Breast epithelium (tissue), 4 donors: ENCODE results near the gene NFIX. TPM values are rescaled to one million over a fixed set of nuclear protein-coding genes. Genes with fewer than 3 reads are reported as not detected.

Experiments
- DNase-seq, 2 donors: peaks; one replicate each; pipeline ENCODE4 v3.0.0-alpha.2; 2019; ENCODE audit warnings: low spot score in 2 of 2
- H3K27ac ChIP-seq, 2 donors: fragments of 200-600 bp; sonication (generic) in 1 of 2; one replicate each; pipeline ENCODE4 v1.5.1; 2016 to 2019; ENCODE audit warnings: mild to moderate bottlenecking in 1 of 2
- H3K27me3 ChIP-seq, 2 donors: fragments of 200-600 bp; sonication (generic) in 1 of 2; one replicate each; pipeline versions ENCODE4 v1.5.1 to v1.6.0; 2017 to 2019; ENCODE audit warnings: control low read depth in 1 of 2, mild to moderate bottlenecking in 1 of 2
- H3K36me3 ChIP-seq: fragments of 200-600 bp; one replicate; pipeline ENCODE4 v1.5.1; 2019
- H3K4me1 ChIP-seq, 2 donors: fragments of 200-600 bp; sonication (generic); one replicate each; pipeline ENCODE4 v1.5.1; 2016 to 2019; ENCODE audit warnings: control low read depth in 1 of 2
- H3K4me3 ChIP-seq, 3 donors: fragments of 200-600 bp; sonication (generic); 1 replicate in 2 of 3; 2 replicates in 1 of 3; pipeline ENCODE4 v1.5.1; 2016 to 2019; ENCODE audit warnings: mild to moderate bottlenecking in 3 of 3, moderate library complexity in 2 of 3
- H3K9me3 ChIP-seq, 2 donors: fragments of 200-600 bp; sonication (generic) in 1 of 2; one replicate each; pipeline ENCODE4 v1.5.1; 2016 to 2019; ENCODE audit warnings: control low read depth in 1 of 2
- CTCF ChIP-seq, 3 donors: fragments of 450-650 bp; IDR thresholded peaks; one replicate each; pipeline ENCODE4 v1.5.1; 2016 to 2017; ENCODE audit warnings: antibody characterized with exemption in 3 of 3, mild to moderate bottlenecking in 3 of 3, moderate library complexity in 3 of 3
- POLR2A ChIP-seq: fragments of 450-650 bp; IDR thresholded peaks from one replicate; pipeline ENCODE4 v1.6.1; 2016; ENCODE audit warnings: antibody characterized with exemption, mild to moderate bottlenecking, moderate library complexity
- POLR2AphosphoS5 ChIP-seq, 3 donors: sonication (generic); formaldehyde crosslinking; IDR thresholded peaks; one replicate each; pipeline ENCODE4 v1.6.1; 2017; ENCODE audit warnings: antibody characterized with exemption in 3 of 3
- intact Hi-C: fragments of 100-400 bp; cut with DNase I; formaldehyde crosslinking; loops from one replicate; pipeline ENCODE4 v1.15.1; 2023; ENCODE audit warnings: low total_unique reads
- total RNA-seq, 3 donors: library from RNA; depleted of rRNA; stranded (reverse); fragments of >200 nt; gene quantifications; one replicate each; pipeline ENCODE4 v1.1.0, GENCODE V29; 2016

The NFIX gene
- total RNA-seq, 3 donors from 2014 or later, result 43.6 to 53.9 (median 52.8) TPM

GRCh38 chr19:13016245-13016627, 21.0 kb downstream of the NFIX start:
- peak overlapping the region; percentile 92 to 95 for H3K27ac ChIP-seq
- peaks cover 17 to 28% of the 10 kb centered on the region in 2 donors for H3K4me1 ChIP-seq
- intact Hi-C loops, result no loop called here
- TF ChIP-seq CTCF (IDR thresholded peaks at IDR 0.05), result no peak
- peak overlapping the region in 1 of 3 donors; percentile 37 for H3K4me3 ChIP-seq
- DNase-seq, result no peak
- H3K27me3 ChIP-seq, result no peaks in the 10 kb centered on the region
- no peaks in the 10 kb centered on the region for H3K9me3 ChIP-seq
- no peaks in the 10 kb centered on the region for H3K36me3 ChIP-seq

GRCh38 chr19:13016628-13017305, 21.5 kb downstream of the NFIX start:
- Histone ChIP-seq H3K27me3 (no peaks in the 10 kb centered on the region), H3K4me3 (peak overlapping the region; percentile 18 to 57 (median 37)), H3K27ac (peak overlapping the region; percentile 92 to 95), H3K9me3 (no peaks in the 10 kb centered on the region), H3K36me3 (no peaks in the 10 kb centered on the region), H3K4me1 (peaks cover 17 to 28% of the 10 kb centered on the region in 2 donors)
- no peak for TF ChIP-seq POLR2A
- no peak for TF ChIP-seq POLR2AphosphoS5 (IDR thresholded peaks at IDR 0.05)
- TF ChIP-seq CTCF (IDR thresholded peaks at IDR 0.05), result no peak
- intact Hi-C loops, result no loop called here
- no peak for DNase-seq

- TF ChIP-seq CTCF (IDR thresholded peaks at IDR 0.05) (no peak), POLR2AphosphoS5 (IDR thresholded peaks at IDR 0.05) (peak in 1 of 3 donors; percentile 15)
- Histone ChIP-seq H3K9me3 (no peaks in the 10 kb centered on the region), H3K4me3 (peak overlapping the region in 2 of 3 donors; percentile 37 to 57), H3K27ac (peak overlapping the region; percentile 92 to 95), H3K27me3 (no peaks in the 10 kb centered on the region), H3K36me3 (no peaks in the 10 kb centered on the region), H3K4me1 (peaks cover 17 to 24% of the 10 kb centered on the region in 2 donors)
- DNase-seq, result no peak
- intact Hi-C loops, result no loop called here
Observed at GRCh38 chr19:13017306-13018034, 22.2 kb downstream of the NFIX start.

- peak in 1 of 2 donors; percentile 71 for DNase-seq
- Histone ChIP-seq H3K9me3 (no peaks in the 10 kb centered on the region), H3K4me1 (peaks cover 17 to 28% of the 10 kb centered on the region in 2 donors), H3K4me3 (peak overlapping the region in 2 of 3 donors; percentile 37 to 57), H3K36me3 (no peaks in the 10 kb centered on the region), H3K27me3 (no peaks in the 10 kb centered on the region), H3K27ac (peak overlapping the region; percentile 92 to 95)
- intact Hi-C loops, result no loop called here
- TF ChIP-seq POLR2A, result no peak
- peak in 2 of 3 donors; percentile 20 to 44 for TF ChIP-seq POLR2AphosphoS5 (IDR thresholded peaks at IDR 0.05)
Observed at GRCh38 chr19:13018035-13018914, 23.0 kb downstream of the NFIX start.

GRCh38 chr19:13019332-13019731, 24.1 kb downstream of the NFIX start:
- peak overlapping the region; percentile 95 to 97 for H3K27ac ChIP-seq

More at GRCh38 chr19:13019332-13019731, 24.1 kb downstream of the NFIX start:
- no peak for DNase-seq
- H3K27me3 ChIP-seq, result no peaks in the 10 kb centered on the region
- peaks cover 17 to 25% of the 10 kb centered on the region in 2 donors for H3K4me1 ChIP-seq
- TF ChIP-seq CTCF (IDR thresholded peaks at IDR 0.05), result no peak
- TF ChIP-seq POLR2AphosphoS5 (IDR thresholded peaks at IDR 0.05), result no peak
- no peak for TF ChIP-seq POLR2A
- intact Hi-C loops, result no loop called here
- H3K36me3 ChIP-seq, result no peaks in the 10 kb centered on the region
- no peaks in the 10 kb centered on the region for H3K9me3 ChIP-seq
- no peak overlapping the region for H3K4me3 ChIP-seq
